HG03159 (cell line): ENCODE data around the gene DCAF5.

Experiments used
- ATAC-seq: cut with Tn5 transposase; IDR thresholded peaks from one replicate; pipeline ENCODE4 v1.9.1; 2021; ENCODE audit warnings: mild to moderate bottlenecking, moderate library complexity; ENCODE audit not compliant: unreplicated experiment

Gene DCAF5

GRCh38 chr14:69149461-69150244 lies 3.3 kb downstream of the DCAF5 start:
- ATAC-seq, result no peak

- no peak for ATAC-seq
Measured at GRCh38 chr14:69142101-69142500, 10.8 kb downstream of the DCAF5 start.

- no peak for ATAC-seq
Measured at GRCh38 chr14:69141550-69141949, 11.4 kb downstream of the DCAF5 start.

- ATAC-seq, result no peak
Measured at GRCh38 chr14:69139743-69140142, 13.2 kb downstream of the DCAF5 start.

GRCh38 chr14:69137843-69138535 lies 14.9 kb downstream of the DCAF5 start:
- no peak for ATAC-seq

GRCh38 chr14:69137416-69137815 lies 15.5 kb downstream of the DCAF5 start:
- no peak for ATAC-seq

- ATAC-seq, result no peak
Measured at GRCh38 chr14:69135133-69135532, 17.8 kb downstream of the DCAF5 start.

- ATAC-seq, result no peak
Measured at GRCh38 chr14:69133206-69134125, 19.5 kb downstream of the DCAF5 start.

GRCh38 chr14:69132513-69133181 lies 20.3 kb downstream of the DCAF5 start:
- ATAC-seq, result no peak

- ATAC-seq, result no peak
Measured at GRCh38 chr14:69131176-69131575, 21.7 kb downstream of the DCAF5 start.

- peak; percentile 60 for ATAC-seq
Measured at GRCh38 chr14:69129264-69129880, 23.5 kb downstream of the DCAF5 start.

- ATAC-seq, result no peak
Measured at GRCh38 chr14:69118305-69118704, 34.6 kb downstream of the DCAF5 start.

- no peak for ATAC-seq
Measured at GRCh38 chr14:69117020-69117767, 35.7 kb downstream of the DCAF5 start.

- ATAC-seq, result no peak
Measured at GRCh38 chr14:69115407-69116185, 37.3 kb downstream of the DCAF5 start.

- no peak for ATAC-seq
Measured at GRCh38 chr14:69114763-69115162, 38.2 kb downstream of the DCAF5 start.

- ATAC-seq, result no peak
Measured at GRCh38 chr14:69108358-69108757, 44.6 kb downstream of the DCAF5 start.

- ATAC-seq, result no peak
Measured at GRCh38 chr14:69107407-69108003, 45.4 kb downstream of the DCAF5 start.

- no peak for ATAC-seq
Measured at GRCh38 chr14:69106451-69106850, 46.5 kb downstream of the DCAF5 start.
